PC-3 (cell line): Measurements from ENCODE around the gene PLSCR1. TPM values are rescaled to one million over a fixed set of nuclear protein-coding genes. Genes with fewer than 3 reads are reported as not detected.
A peak's percentile ranks its signal among the peaks of the same experiment; 100 is the strongest.

Source experiments
- ATAC-seq: fragments of 200-7000 bp; cut with Tn5 transposase; 2 replicates; pipeline ENCODE4 v1.9.1; 2020; ENCODE audit warnings: mild to moderate bottlenecking, moderate library complexity
- BruUV-seq: library from RNA; stranded (reverse); fragments of 400-500 nt; replicated peaks from 2 replicates; lab custom pipeline; 2021; lab: Mats Ljungman, UMichigan
- CTCF ChIA-PET: fragments of 300-600 bp; sonication (Branson Sonifier 250); formaldehyde crosslinking; loops from one replicate; lab custom pipeline; 2022; ENCODE audit warnings: antibody characterized with exemption; lab: Charles Lee
- POLR2A ChIA-PET: fragments of 300-600 bp; sonication (Branson Sonifier 250); formaldehyde crosslinking; loops from one replicate; lab custom pipeline; 2022; ENCODE audit warnings: antibody characterized with exemption; ENCODE audit not compliant: unreplicated experiment; lab: Charles Lee
- DNase-seq: peaks from one replicate; pipeline ENCODE4 v3.0.0-alpha.2; 2015
- H2AFZ ChIP-seq: fragments of 300-600 bp; sonication (generic); 2 replicates; pipeline ENCODE4 v1.6.0; 2016; ENCODE audit warnings: antibody characterized with exemption, low read length
- H3F3A ChIP-seq: fragments of 300-600 bp; sonication (generic); one replicate; pipeline ENCODE4 v1.6.0; 2017; ENCODE audit warnings: antibody characterized with exemption, low read length, control low read depth, mild to moderate bottlenecking; ENCODE audit not compliant: unreplicated experiment
- H3K27ac ChIP-seq: fragments of 300-600 bp; sonication (generic); 2 replicates; pipeline ENCODE4 v1.5.1; 2016; ENCODE audit warnings: mild to moderate bottlenecking, low read length
- H3K27me3 ChIP-seq: fragments of 300-600 bp; sonication (generic); 2 replicates; pipeline ENCODE4 v1.6.1; 2016; ENCODE audit warnings: low read length, mixed read lengths
- H3K36me3 ChIP-seq: fragments of 300-600 bp; sonication (generic); 2 replicates; pipeline ENCODE4 v1.6.1; 2016; ENCODE audit warnings: low read depth, mixed run types, low read length, mixed read lengths
- H3K4me1 ChIP-seq: fragments of 300-600 bp; sonication (generic); 2 replicates; pipeline ENCODE4 v1.5.1; 2016; ENCODE audit warnings: low read length; ENCODE audit not compliant: insufficient read depth
- H3K4me2 ChIP-seq: fragments of 300-600 bp; sonication (generic); 2 replicates; pipeline ENCODE4 v1.6.0; 2016; ENCODE audit warnings: low read length
- H3K4me3 ChIP-seq: fragments of 300-600 bp; sonication (generic); 2 replicates; pipeline ENCODE4 v1.5.1; 2016; ENCODE audit warnings: mild to moderate bottlenecking, low read length, mixed read lengths
- H3K79me2 ChIP-seq: fragments of 300-600 bp; sonication (generic); 2 replicates; pipeline ENCODE4 v1.6.1; 2017; ENCODE audit warnings: low read length, mixed read lengths
- H3K9ac ChIP-seq: fragments of 300-600 bp; sonication (generic); 2 replicates; pipeline ENCODE4 v1.6.0; 2016; ENCODE audit warnings: mild to moderate bottlenecking, low read length
- H3K9me2 ChIP-seq: fragments of 300-600 bp; sonication (generic); replicated peaks from 2 replicates; pipeline ENCODE4 v1.6.1; 2016; ENCODE audit warnings: mixed run types, low read length, mixed read lengths
- H3K9me3 ChIP-seq: fragments of 300-600 bp; sonication (generic); 2 replicates; pipeline ENCODE4 v1.6.1; 2016; ENCODE audit warnings: low read length, mixed read lengths
- H4K20me1 ChIP-seq: fragments of 300-600 bp; sonication (generic); 2 replicates; pipeline ENCODE4 v1.6.1; 2016; ENCODE audit warnings: low read length, mixed read lengths
- CTCF ChIP-seq: fragments of 300-600 bp; sonication (generic); conservative IDR thresholded peaks from 2 replicates; pipeline ENCODE4 v1.5.1; 2017; ENCODE audit warnings: antibody characterized with exemption, low read depth, mild to moderate bottlenecking, low read length
- EZH2 ChIP-seq: fragments of 300-600 bp; sonication (generic); IDR thresholded peaks from one replicate; pipeline ENCODE4 v1.6.1; 2017; ENCODE audit warnings: antibody characterized with exemption, mild to moderate bottlenecking, low read length; ENCODE audit not compliant: unreplicated experiment
- EZH2phosphoT487 ChIP-seq: fragments of 300-600 bp; sonication (generic); IDR thresholded peaks from 2 replicates; pipeline ENCODE4 v1.6.1; 2018; ENCODE audit warnings: mild to moderate bottlenecking, antibody characterized with exemption, low read length, borderline replicate concordance
- intact Hi-C: fragments of 100-400 bp; cut with micrococcal nuclease; formaldehyde crosslinking; loops from 2 replicates; pipeline ENCODE4 v1.9.0; 2023
- total RNA-seq: library from RNA; depleted of rRNA; stranded (reverse); fragments of >200 nt; gene quantifications from 2 replicates; pipeline ENCODE4 v1.2.3, GENCODE V29; 2014

The PLSCR1 gene
- total RNA-seq, 1 experiment from 2014 or later = 48.8 TPM

- Histone ChIP-seq H2AFZ (no peak overlapping the region), H3K9me2 (no peaks in the 10 kb centered on the region), H3K4me1 (peaks cover 24% of the 10 kb centered on the region), H3K27ac (no peak overlapping the region), H3F3A (no peaks in the 10 kb centered on the region), H3K9me3 (no peaks in the 10 kb centered on the region), H3K27me3 (no peaks in the 10 kb centered on the region), H3K79me2 (no peaks in the 10 kb centered on the region), H3K36me3 (no peaks in the 10 kb centered on the region), H3K4me2 (no peak overlapping the region), H3K4me3 (no peak overlapping the region), H3K9ac (no peak overlapping the region), H4K20me1 (no peaks in the 10 kb centered on the region)
- intact Hi-C loops = no loop called here
- ChIA-PET POLR2A (no interaction called here), CTCF (no interaction called here)
- BruUV-seq = no TSS peak
- ATAC-seq (no peak), DNase-seq (no peak)
- no peak for TF ChIP-seq CTCF
- no peak for TF ChIP-seq EZH2
- no peak for TF ChIP-seq EZH2phosphoT487
Observed at GRCh38 chr3:146472611-146473010, 71.8 kb downstream of the PLSCR1 start.

- Histone ChIP-seq H3K4me1 (peaks cover 38% of the 10 kb centered on the region), H3K4me2 (peak overlapping the region; percentile 79), H3K9ac (no peak overlapping the region), H2AFZ (no peak overlapping the region), H3K9me3 (no peaks in the 10 kb centered on the region), H3K36me3 (no peaks in the 10 kb centered on the region), H3K79me2 (no peaks in the 10 kb centered on the region), H3K9me2 (no peaks in the 10 kb centered on the region), H3K4me3 (no peak overlapping the region), H3K27me3 (no peaks in the 10 kb centered on the region), H3K27ac (no peak overlapping the region), H3F3A (no peaks in the 10 kb centered on the region), H4K20me1 (no peaks in the 10 kb centered on the region)
- ATAC-seq (no peak), DNase-seq (no peak)
- no TSS peak for BruUV-seq
- intact Hi-C loops = no loop called here
- POLR2A ChIA-PET = interaction anchor here (0.7 kb wide), 1 partner anchor 99 kb away, joined by 3 read pairs; no protein-coding TSS in a partner anchor
- TF ChIP-seq CTCF = no peak
- CTCF ChIA-PET = no interaction called here
Observed at GRCh38 chr3:146471012-146471411, 73.4 kb downstream of the PLSCR1 start.

- peak overlapping the region; percentile 54; the same call in 1 of the 2 replicates for H2AFZ ChIP-seq
- H3K4me2 ChIP-seq = peak overlapping the region; percentile 79
- peak overlapping the region; percentile 93 for H3K27ac ChIP-seq
- no peak for DNase-seq
- peak overlapping the region; percentile 61 for H3K4me3 ChIP-seq
- no peaks in the 10 kb centered on the region for H3K9me3 ChIP-seq
- no peaks in the 10 kb centered on the region for H4K20me1 ChIP-seq
- no peak for ATAC-seq
- ChIA-PET CTCF (no interaction called here), POLR2A (interaction anchor here (0.7 kb wide), 2 partner anchors 22 to 100 kb away, joined by 3 read pairs; no protein-coding TSS in a partner anchor)
- H3K36me3 ChIP-seq = no peaks in the 10 kb centered on the region
- H3K27me3 ChIP-seq = no peaks in the 10 kb centered on the region
- no peaks in the 10 kb centered on the region for H3F3A ChIP-seq
- no peak for TF ChIP-seq EZH2
- TF ChIP-seq EZH2phosphoT487 = no peak
- TF ChIP-seq CTCF = no peak
- no peaks in the 10 kb centered on the region for H3K79me2 ChIP-seq
- peak overlapping the region; percentile 84; the same call in 1 of the 2 replicates for H3K9ac ChIP-seq
- H3K9me2 ChIP-seq = no peaks in the 10 kb centered on the region
- peaks cover 43% of the 10 kb centered on the region for H3K4me1 ChIP-seq
- no TSS peak for BruUV-seq
- intact Hi-C loops = no loop called here
Observed at GRCh38 chr3:146470425-146470990, 73.9 kb downstream of the PLSCR1 start.
